Cerebellar cortex (tissue), 1 donor: Measurements from ENCODE around the gene ANKS4B.
"Not testable (repeated sequence)": the region's sequence is repeated elsewhere in the genome, so short reads cannot be mapped to it uniquely, and the experiment has no call there.

Experiments
- DNase-seq: peaks from one replicate; pipeline ENCODE4 v3.0.0-alpha.2; 2015; ENCODE audit warnings: low spot score

ANKS4B gene, protein sequence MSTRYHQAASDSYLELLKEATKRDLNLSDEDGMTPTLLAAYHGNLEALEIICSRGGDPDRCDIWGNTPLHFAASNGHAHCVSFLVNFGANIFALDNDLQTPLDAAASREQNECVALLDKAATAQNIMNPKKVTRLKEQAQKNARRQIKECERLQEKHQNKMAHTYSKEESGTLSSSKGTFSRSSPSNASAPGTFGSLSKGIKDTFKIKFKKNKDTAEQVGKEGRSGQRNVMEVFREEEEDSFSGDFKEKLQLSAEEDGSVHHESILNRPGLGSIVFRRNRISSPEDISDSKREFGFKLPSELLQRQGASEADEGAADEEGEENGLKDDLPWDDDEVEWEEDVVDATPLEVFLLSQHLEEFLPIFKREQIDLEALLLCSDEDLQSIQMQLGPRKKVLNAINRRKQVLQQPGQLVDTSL

DNA sequence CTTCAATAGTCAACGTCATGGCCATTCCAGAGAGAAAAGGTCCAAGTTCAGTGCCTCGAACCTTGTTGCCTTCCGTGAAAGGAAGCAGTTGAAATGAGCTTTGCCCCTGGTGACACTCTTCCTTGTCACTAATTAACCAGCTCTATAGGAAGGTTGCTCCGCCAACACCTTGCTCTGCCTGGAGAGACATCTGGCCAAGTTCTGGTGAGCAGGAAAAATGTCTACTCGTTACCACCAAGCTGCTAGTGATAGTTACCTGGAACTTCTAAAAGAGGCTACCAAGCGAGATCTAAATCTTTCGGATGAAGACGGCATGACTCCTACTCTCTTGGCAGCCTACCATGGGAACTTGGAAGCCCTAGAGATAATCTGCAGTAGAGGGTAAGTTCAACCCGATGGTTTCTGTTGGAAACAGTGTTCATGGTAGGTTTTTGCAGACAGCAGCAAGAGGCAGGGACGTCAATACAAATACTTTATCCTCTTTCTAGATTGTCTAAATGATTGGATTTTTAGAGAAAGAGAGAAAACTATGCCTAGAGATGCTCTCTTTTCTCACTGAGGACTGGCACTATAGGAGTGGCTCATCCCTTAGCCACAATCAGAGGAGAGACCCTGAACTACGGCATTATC lies at the start of gene ANKS4B:
Gene ANKS4B, plus strand, starts transcription at position 179 of the 630 bp plus-strand sequence. Its CDS starts 39 bp downstream, at position 218.
- DNase-seq, result no peak

DNA sequence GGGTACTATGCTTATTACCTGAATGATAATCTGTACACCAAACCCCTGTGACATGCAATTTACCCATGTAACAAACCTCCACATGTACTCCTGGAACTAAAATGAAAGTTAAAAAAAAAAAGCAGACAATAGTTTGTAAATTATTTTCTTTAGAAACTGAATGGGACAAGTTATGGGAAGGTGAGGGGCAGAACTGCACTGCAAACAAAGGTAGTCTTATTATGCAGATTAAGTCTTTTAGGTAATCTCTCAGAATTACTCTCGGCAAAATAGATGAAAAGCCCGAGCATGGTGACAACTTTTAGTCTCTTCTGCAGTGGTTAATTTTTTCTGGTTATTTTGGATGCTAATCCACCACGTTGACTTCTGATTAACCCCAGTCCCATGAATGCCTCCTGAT lies 49.5 kb upstream of the ANKS4B start:
- no peak for DNase-seq

GRCh38 chr16:21184834-21185233 lies 48.7 kb upstream of the ANKS4B start:
- no peak for DNase-seq

DNA sequence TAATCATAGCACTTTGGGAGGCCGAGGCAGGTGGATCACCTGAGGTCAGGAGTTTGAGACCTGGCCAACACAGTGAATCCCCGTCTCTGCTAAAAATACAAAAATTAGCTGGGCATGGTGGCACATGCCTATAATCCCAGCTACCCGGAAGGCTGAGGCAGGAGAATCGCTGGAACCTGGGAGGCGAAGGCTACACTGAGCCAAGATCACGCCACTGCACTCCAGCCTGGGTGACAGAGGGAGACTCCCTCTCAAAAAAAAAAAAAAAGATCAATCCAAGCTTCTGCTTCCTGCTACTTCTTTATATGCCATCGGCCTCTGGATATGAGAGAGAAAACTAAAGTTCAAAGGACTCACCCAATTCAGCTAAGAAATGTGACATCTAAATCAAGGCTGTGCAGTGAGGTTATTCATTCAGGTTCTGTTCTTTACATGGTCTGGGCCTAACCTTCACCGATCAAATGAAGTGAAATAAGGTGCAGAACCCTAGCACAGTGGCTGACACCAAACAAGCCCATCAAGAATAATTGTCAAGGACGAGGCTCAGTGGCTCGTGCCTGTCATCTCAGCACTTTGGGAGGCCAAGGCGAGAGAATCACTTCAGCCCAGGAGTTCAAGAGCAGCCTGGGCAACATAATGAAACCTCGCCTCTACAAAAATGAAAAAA lies 47.7 kb upstream of the ANKS4B start:
- DNase-seq, result no peak

- DNase-seq, result no peak
Measured at GRCh38 chr16:21186326-21186691, 47.2 kb upstream of the ANKS4B start.

- DNase-seq, result no peak
Measured at GRCh38 chr16:21189311-21189710, 44.2 kb upstream of the ANKS4B start.

DNA sequence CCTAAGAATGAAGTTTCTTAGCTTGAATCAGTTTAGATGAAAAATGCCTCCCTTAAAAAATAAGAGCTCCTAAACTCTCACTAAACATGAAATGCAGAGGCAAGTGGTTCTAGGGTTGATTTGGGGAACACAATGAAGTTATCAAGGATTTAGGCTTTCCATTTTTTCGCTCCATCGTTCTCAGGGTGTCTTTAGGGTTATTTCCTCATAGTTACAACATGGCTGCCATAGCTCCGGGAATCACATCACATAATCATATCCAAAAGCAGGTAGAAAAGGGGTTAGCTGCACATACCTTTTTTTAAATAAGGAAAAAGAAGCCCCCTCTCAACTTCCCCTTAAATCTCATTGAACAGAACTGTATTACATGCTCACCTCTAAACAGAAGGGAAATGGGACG lies 43.5 kb upstream of the ANKS4B start:
- DNase-seq, result no peak

GRCh38 chr16:21190599-21190998 lies 42.9 kb upstream of the ANKS4B start:
- no peak for DNase-seq

DNA sequence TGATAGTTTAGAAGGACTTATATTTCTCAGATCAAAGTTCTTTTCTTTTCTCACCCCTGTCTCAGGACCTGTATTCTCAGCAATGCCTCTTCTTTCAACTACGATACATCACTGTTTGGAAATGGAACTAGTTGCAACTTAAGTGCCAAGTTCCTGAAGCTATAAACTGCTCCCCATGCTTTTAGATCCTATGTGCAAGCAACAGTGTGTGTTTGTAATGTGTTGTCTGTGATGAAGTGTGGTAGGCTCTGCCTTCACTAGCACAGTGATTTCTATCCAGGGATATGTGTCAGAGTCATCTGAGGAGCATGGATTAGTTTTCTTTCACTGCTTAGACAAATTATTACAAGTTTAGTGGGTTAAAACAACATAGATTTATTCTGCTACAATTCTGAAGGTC lies 40.5 kb upstream of the ANKS4B start:
- DNase-seq, result no peak

DNA sequence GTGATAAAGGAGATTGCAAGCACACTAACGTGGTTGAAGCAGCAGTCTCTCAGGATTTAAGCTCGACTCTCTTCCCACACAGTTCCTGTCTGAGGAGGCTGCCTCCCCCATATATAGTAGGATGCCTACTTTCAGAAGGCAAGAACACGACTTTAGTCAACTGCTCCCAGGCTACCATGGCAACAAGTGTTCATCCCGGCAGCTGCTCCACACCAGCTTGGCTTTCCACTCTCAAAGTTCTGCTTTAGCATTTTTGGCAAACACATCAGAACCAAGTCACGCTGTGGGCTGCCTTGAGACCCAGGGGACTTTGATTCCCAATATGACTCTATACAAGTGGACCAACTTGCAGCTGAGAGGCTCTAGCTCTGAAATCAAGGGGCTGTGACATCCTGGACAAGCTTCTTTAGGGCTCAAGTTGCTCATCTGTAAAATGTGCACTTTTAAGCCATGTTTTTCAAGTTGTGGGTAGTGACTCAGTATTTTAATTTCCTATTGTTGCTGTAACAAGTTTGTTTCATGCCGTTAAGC lies 38.7 kb upstream of the ANKS4B start:
- no peak for DNase-seq

DNA sequence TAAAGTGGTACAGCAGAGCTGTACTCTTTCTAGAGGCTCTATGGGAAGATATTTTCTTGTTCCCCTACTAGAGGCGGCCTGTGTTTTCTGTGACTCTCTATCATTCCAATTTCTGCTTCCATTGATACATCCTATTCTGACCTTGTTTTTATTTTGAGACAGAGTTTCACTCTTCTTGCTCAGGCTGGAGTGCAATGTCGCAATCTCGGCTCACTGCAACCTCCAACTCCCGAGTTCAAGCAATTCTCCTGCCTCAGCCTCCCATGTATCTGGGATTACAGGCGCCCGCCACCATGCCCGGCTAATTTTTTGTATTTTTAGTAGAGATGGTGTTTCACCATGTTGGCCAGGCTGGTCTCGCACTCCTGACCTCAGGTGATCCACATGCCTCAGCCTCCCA lies 38.2 kb upstream of the ANKS4B start:
- not testable (repeated sequence) for DNase-seq

DNA sequence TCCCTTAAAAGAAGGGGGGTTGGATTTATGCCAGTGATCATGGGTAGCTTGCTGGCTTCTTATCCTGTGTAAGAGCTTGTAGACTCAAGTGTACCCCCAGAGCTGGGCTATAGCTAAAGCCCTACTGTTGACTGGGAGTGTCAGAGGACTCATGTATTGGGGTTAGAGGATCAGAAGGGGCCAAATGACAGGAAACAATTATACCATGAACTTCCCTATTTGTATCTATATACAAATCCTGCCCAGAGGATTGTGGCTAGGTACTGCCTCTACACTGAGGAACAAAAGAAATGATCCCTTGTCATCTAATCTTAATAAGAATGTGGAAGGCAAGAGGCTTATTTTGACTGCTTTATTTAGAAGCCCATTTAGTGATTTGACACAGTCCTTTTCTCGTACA lies 36.4 kb upstream of the ANKS4B start:
- DNase-seq, result no peak

DNA sequence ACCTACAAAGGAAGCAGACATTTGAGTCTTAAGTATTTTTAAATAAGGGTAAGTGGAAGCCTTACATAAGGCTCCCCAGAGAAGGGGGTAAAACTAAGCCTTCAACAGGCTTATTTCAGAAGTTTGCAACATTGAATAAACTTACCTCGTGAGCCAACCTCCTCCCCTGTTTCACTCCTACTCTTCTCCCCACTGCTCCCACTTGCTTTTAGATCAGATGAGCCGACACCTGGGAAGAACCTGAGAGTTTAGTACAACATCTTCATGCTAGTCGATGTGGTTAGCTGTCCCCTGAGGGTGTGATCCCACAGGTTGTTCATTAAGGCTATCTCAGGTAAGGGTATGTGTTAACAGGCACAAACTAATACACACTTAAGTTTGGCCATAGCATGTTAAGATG lies 35.9 kb upstream of the ANKS4B start:
- no peak for DNase-seq

- DNase-seq, result no peak
Measured at GRCh38 chr16:21199607-21200218, 33.8 kb upstream of the ANKS4B start.

- DNase-seq, result no peak
Measured at GRCh38 chr16:21203155-21203797, 30.2 kb upstream of the ANKS4B start.

DNA sequence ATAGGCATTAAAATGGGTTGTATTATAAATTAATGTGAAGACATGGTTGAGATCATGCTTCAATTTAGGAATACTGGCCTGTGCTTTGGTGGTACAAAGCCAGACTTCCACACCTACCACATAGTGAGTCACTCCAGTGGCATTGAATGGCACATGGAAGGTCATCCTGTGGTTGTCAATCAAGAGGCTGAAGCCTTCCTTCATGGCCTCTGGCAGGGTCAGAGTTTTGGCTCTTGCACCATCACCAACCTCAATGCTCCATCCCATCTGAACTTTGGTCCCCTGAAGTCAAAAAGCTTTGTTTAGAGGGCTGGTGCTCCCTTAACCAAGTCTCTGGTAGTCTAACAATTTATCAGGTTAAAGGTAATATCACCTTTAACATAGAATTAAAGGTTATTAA lies 28.2 kb upstream of the ANKS4B start:
- DNase-seq, result no peak

DNA sequence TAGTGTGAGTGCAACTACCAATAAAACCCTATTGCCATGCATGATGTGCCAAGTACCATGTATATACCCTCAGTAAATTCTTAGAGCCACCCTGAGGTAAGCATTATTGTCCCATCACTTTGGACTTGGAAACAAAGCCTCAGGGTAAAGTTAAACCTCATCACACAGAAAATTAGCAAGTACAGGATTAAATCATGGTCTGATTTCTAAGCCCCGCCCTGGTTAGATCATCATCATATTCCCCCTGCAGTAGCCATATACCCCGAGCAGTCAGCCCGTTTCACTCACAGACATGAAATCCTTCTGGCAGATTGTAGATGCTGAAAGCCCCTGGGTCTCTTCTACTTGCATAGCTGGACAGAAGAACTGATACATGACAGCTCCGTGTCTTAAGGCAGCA lies 26.9 kb upstream of the ANKS4B start:
- no peak for DNase-seq

DNA sequence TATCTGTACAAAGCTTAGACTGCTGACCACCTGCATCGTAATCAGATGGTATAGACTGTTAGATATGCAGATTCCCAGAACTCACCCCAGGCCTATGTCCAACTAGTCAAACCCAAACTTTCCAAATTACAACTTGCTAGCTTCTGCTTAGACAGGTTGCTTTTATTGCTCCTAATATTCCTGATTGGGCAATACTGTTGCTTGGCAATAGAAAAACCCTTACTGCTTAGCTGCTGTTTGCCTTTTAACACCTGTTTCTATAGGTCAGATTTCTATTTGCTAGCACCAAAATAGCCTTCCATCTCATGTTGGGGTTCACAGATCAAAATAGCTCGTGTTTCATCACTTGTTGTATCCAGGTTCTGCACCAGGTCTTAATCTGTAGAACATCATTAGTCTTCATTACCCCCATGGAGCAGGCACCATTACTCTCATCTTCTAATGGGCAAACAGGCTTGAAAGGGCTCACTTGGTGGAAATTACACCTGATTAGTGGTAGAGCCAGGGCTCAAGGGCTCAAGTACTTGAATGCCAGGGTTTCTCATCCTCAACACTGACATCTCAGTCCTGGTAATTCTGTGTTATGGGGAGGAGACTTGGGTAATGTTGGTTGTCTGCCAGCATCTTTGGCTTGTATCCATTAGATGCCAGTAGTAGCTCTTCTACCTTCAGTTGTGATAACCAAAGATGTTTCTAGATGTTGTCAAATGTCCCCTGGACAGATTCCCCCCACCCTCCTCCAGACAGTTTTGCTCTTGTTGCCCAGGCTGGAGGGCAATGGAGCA lies 24.9 kb upstream of the ANKS4B start:
- DNase-seq, result peak; percentile 36

DNA sequence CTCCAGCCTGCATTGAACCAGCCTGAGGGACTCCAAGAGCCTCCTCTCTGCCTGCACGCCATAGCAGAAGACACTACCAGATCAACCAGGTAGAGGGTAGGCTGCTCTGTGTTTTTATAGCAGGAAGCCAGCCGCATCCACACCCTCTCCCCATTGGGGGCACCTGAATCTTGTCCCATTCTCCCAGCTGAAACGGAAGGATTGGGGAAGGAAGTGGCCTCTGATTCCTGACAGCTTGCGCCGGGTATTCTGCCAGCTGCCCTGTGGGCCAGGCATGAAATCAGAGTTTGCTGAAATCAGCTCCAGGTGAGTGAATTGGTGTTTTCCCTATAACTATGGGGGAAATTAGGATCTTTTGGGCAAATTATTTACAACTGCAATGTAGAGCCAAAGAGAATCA lies 22.0 kb upstream of the ANKS4B start, which contains the start of gene ZP2:
Gene ZP2, minus strand, starts transcription at position 89 of the 400 bp plus-strand sequence. Its CDS starts 27 bp downstream, at position 62.
- peak; percentile 88 for DNase-seq

- peak; percentile 91 for DNase-seq
Measured at GRCh38 chr16:21214086-21214485, 19.4 kb upstream of the ANKS4B start.

DNA sequence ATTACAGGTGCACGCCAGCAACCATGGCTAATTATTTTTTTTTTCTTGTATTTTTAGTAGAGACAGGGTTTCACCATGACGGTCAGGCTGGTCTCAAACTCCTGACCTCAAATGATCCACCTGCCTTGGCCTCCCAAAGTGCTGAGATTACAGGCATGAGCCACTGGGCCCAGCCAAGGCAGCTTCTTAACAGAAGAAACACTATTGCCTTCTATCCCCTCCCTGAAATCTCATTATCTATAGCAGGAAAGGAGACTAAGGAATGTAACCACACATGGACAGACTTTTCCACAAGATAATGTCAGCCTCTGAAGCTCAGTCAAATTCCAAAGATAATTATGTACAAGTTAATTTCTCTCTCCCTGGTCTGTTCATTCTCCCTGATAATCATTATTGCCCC lies 16.4 kb upstream of the ANKS4B start:
- DNase-seq, result no peak
